ENCODE results near the gene TTC28. TPM values are rescaled to one million over a fixed set of nuclear protein-coding genes. Genes with fewer than 3 reads are reported as not detected.

Gene TTC28
- total RNA-seq, 1 donor from 2014 or later, result 5.5 TPM

DNA sequence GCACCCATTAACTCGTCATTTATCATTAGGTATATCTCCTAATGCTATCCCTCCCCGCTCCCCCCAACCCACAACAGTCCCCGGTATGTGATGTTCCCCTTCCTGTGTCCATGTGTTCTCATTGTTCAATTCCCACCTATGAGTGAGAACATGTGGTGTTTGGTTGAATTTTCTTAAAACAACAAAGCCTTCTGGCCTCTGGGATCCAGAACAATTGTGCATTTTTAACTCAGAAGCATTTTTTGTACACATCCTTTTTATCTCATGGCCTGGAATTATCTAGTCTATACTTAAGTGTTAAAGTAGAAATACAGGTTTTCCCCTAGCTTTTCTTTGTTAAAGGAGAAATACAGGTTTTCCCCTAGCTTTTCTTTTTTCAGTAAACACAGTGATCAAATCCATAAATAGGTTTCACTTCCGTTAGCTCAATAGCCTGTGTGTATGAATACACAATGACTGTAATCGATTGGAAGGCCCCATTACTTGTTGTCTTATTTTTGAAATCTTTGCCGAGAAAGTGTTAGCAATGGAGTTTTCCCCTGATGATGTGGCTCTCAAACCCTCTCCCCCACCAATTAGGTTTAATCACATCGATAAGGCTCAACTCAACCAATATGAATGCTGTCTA, 635.0 kb downstream of the TTC28 start:
- no peak for ATAC-seq

GRCh38 chr22:28043266-28043665, 636.4 kb downstream of the TTC28 start:
- ATAC-seq, result no peak

- peak; percentile 62 for ATAC-seq
Measured at GRCh38 chr22:28034760-28035401, 644.8 kb downstream of the TTC28 start.

- no peak for ATAC-seq
Measured at GRCh38 chr22:28034145-28034759, 645.4 kb downstream of the TTC28 start.

DNA sequence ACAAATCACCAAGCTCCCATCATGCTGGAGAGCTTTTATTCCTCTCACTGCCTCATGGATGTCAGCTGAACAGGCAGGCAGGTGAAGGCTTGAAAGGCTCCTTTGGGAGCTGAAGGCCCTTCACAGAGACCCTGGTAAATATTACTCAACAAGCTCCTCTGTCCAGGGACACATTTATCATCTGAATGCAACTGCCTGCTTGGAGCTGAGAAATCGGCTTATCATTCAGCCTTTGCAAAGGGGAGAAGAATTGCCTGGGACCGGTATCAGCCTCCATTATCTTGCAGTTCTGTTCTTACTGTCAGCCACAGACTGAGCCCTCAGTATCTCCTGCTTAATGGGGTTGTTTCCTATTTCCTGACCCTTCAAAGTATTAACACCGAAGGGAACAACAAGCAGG, 646.8 kb downstream of the TTC28 start:
- ATAC-seq, result no peak

DNA sequence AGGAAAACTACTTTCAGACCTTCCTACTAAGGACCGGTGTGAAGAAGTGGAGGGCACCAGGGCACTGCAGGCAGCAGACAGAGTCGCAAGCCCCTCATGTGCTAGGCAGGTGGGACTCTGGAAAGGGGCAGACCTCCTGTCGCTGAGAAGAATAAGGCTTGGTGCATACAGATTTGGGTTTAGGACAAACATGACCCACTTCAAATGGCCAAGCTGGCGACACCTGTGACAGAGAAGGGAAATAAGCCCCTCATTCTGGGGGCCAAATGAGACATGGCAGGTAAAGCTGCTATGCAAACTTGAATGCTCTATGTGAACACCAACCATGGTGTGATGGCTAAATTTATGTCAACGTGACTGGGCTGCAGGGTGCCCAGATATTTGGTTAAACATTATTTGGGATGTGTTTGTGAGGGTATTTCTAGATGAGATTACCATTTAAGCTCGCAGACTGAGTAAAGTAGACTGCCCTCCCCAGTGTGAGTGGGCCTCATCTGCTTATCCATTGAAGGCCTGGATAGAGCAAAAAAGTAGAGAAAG, 648.2 kb downstream of the TTC28 start:
- no peak for ATAC-seq

- no peak for ATAC-seq
Measured at GRCh38 chr22:28030473-28030872, 649.2 kb downstream of the TTC28 start.

DNA sequence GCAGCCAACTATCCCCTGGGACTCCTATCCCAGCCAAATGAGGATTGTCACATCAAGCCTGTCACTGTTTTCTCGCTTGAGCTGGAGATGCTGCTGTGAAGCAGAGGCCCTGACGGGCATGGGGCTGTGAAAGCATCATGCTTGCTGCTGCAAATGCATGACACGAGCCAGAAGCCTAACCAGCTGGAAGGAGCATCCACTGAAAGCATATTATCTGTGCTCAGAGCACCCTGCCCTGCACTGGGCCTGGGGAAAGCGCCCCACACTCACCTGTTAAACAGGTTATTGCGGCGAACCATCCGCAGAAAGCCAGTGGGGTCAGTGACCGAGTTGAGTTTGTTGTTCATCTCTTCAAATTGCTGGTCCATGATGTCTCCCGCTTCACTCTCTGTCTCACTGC, 649.7 kb downstream of the TTC28 start:
- no peak for ATAC-seq

DNA sequence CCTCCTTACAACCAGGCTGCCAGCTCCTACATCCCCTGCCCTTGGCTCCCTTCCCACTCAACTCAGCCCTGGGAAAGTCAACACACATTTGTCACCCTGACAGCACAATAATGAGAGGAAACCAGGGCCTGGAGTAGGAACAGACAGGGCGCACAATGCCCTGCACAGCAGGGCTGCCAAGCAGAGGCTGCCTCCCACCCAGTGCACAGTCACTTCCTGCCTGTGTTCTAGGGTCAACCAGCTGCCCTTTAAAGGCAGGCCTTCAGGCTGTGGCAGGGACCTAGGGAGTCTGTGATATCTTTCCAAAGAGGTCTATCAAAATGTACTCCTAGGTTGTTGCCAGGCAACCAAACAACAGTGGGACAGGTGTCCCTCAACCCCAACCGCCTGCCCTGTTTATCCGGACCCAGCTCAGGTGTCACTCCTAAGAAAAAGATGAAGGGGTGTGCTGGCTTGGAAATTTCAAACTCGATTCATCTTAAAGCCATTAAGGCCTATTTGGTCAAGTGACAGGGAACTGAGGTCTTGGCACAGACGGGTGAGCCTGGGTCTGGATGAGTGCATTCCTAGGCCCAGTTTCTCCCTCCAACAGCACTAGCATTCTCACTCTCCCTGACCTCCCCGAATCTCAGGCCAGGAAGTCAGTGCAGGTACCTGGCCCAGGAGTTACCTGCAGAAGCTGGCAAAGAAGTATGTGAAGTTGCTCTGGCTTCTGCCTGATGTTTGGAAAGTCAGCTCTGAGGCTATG, 650.3 kb downstream of the TTC28 start:
- ATAC-seq, result peak; percentile 77

- ATAC-seq, result no peak
Measured at GRCh38 chr22:28027453-28028448, 651.9 kb downstream of the TTC28 start.

DNA sequence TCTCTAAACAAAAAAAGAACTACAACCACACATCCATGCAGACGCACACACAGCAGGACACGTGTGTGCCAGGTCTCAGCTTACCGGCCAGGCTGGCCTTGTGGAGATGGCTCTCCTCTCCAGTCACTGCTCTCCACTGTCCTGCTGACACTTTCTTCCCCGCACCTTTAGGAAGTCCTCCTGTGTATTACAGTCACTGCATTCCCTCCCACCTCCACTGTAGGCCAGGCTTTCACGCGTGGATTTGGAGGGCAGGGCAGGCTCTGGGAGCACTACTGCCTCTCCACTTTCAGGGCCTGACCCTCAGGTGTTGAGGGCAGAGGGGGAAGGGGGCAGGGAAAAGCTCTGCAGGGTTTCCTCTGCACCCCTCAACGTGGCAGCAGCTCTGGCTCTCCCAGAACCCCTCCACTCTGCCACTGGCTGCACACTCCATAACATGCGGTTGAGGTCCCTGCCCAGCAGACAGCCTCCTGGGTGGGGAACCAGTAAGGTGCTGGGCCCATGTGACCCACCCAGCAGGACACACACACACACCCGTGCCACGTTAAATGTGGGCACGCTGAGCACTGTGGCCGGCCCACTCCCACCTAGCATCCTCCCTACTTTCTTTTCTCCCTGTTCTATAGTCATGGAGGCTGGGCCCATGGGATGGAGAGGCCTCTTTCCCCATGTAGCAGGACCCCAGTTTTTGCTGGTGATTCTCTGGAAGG, 653.6 kb downstream of the TTC28 start:
- no peak for ATAC-seq

GRCh38 chr22:28025333-28025732, 654.3 kb downstream of the TTC28 start:
- no peak for ATAC-seq

DNA sequence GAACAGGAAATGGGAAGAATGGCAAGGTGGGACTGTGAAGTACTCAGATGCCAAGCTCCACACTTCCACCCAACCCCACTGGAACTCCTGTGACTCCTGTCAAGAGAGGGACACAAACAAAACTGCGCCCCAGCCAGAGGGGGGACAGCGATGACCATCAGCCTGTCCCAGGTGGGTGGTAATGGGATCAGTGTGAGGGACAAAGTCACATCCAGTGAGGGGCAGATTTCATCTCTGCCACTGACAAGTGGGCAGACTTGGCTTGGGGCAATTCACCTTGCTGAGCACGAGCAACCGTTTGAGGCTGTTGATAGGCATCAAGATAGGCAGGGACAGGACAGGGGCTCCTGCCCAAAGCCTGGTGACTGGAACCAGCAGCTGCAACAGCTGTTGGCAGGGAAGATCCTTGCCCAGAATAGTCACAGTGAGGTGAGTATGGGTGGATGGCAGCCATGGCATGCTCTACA, 655.2 kb downstream of the TTC28 start:
- ATAC-seq, result no peak

GRCh38 chr22:28023774-28024173, 655.9 kb downstream of the TTC28 start:
- ATAC-seq, result no peak

GRCh38 chr22:28023036-28023435, 656.6 kb downstream of the TTC28 start:
- ATAC-seq, result no peak

DNA sequence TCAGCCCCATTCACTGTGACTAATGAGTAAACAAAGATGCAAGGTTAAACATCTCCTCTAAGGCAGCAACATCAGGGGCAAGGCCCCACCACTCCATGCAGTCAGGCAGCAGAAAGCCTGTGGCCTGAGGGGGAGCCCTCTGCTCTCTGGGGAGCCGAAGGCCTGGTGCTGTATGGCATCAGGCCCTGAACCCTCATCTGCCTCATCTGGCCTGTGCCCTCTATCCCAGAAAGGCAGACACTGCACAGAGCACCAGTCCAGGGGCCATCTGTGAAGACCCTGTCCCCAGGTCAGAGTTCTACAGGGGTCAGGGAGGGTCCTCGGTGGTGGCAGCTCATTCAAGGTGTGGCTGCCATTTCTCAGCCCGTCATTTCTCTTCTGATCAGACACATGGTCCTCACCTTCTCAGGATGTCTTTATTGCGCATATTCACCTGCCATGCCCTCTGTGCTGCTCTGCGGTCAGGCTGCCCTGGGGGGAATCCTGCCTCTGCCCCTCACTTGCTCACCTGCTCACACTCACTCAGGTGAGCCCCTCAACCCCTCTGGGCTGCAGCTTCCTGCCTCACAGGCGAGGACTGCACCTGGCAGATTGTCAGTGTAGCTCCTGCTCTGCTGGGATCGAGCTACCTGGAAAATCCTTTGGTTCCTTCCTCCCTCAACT, 657.5 kb downstream of the TTC28 start:
- no peak for ATAC-seq

DNA sequence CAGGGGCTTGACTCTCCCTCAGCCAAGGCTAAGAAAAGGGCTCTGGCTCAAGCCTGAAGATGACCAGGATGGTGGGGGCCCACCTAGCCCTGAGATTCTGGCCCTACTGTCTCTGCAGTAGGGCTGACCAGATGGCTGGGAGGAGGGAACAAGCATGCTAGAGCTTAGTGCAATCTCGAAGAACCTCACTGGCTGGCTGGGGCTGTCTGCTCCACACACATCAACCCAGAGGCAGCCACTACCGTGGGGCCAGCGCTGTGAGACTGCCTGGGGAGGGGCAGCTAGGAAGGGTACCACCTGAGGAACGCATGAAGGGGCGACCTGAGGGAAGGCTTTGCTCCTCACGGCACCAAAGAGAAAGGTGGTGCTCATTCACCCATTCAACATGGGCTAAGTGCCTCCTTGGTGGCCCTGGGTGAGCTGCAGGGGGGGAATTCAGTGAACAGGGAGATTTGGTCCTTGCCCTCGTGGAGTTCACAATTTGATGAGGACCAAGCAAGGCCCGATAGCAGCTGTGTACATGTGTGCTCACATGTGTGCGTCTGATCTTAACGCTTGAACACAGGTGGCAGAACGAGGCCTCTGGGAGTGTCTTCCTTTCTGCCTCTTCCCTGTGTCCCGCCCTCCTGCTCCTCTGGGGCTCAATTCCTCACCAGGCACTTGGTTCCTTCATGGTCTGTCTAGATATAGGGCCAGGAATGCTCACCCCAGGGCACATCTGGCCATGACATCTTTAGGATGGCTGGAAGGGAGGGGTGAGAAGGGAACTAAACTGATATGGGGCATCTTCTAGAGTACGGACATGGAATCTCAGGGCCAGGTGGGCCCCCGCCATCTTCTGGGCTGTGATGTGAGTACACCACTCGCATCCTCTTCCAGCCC, 658.3 kb downstream of the TTC28 start:
- ATAC-seq, result no peak

DNA sequence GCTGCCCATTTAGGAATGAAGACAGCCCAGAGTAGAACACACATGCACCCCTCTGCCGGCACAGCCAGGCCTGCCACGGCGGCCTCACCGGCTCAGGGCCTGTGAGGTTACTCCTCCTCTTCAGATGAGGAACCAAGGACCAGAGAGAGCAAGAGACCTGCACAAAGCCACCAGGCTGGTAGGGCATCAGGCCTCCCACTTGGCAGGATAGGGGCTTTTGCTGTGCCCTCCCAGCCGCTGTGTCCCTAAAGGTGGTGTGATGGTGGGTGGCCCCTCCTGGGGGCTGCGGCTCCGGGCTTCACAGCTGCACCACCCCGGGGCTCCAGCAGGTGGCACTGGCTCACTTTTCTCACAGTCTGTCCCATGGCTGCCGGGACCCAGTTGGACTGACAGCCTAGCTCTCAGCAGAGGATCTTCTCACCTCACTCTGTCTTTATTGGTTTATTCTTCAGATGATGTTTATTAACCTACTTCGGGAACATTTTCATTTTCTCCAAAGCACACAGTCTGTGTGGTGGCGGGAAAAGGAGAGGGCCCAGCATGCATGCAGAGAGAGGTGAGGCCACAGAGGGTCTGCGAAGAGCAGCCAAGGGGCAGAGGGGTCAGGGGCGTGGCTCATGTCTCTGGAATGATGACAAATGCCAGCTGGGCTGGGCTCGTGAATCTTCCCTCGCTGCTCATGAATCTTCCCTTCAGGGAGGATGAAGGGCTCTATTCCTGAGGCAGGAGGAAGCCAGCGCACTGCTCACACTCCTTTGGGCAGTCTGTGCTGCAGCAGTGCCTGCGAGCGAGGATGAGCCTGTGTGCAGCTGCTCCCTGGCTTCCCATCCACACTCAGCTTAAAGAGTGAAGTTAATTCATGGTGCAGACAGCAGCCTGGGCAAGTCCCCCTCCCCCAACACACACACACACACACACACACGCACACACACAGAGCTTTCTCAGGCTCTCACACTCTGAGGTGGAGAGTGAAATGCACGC, 659.5 kb downstream of the TTC28 start:
- ATAC-seq, result peak; percentile 61
